Cardiac muscle cell (in vitro differentiated cells and primary cell): Measurements from ENCODE around the gene TCF4. TPM values are rescaled to one million over a fixed set of nuclear protein-coding genes. Genes with fewer than 3 reads are reported as not detected.

Source experiments
- DNase-seq, 2 donors: peaks; one replicate each; pipeline versions ENCODE4 v3.0.0 to v3.0.0-alpha.2; 2010 to 2017; ENCODE audit warnings: low read depth in 1 of 2, low spot score in 1 of 2
- H3K27ac ChIP-seq: fragments of 200-600 bp; sonication (generic); 2 replicates; pipeline ENCODE4 v1.5.1; 2016
- H3K27me3 ChIP-seq: fragments of 200-600 bp; sonication (generic); 2 replicates; pipeline ENCODE4 v1.6.0; 2016; ENCODE audit warnings: control low read depth
- H3K36me3 ChIP-seq: fragments of 200-600 bp; sonication (generic); 2 replicates; pipeline ENCODE4 v1.5.1; 2016; ENCODE audit warnings: control low read depth
- H3K4me1 ChIP-seq: fragments of 200-600 bp; sonication (generic); 2 replicates; pipeline ENCODE4 v1.8.1; 2017; ENCODE audit warnings: low read depth, mild to moderate bottlenecking, mixed run types
- H3K4me3 ChIP-seq: fragments of 200-600 bp; sonication (generic); 2 replicates; pipeline ENCODE4 v1.5.1; 2016; ENCODE audit warnings: mild to moderate bottlenecking
- H3K9me3 ChIP-seq: fragments of 200-600 bp; sonication (generic); 2 replicates; pipeline ENCODE4 v1.5.1; 2017; ENCODE audit warnings: low read depth, mild to moderate bottlenecking, control low read depth
- polyA plus RNA-seq: library from polyadenylated mRNA; unstranded; fragments of >200 nt; fragmentation: Nextera tagmentation; extraction: Ambion mirVana; gene quantifications from 2 replicates; pipeline ENCODE4 v1.2.1, GENCODE V29; 2016
- total RNA-seq: library from RNA; depleted of rRNA; stranded (reverse); fragments of >200 nt; gene quantifications from 2 replicates; pipeline ENCODE4 v1.2.3, GENCODE V29; 2016
- TF ChIP-seq, protein P1 (sequence below): IDR thresholded peaks from 2 replicates; pipeline ENCODE4 v1.5.1; 2012; ENCODE audit warnings: low read depth, mild to moderate bottlenecking, low read length

TCF4 gene
- total and polyA plus RNA-seq, 2 experiments from 2014 or later: 38.3 to 59.2 TPM

DNA sequence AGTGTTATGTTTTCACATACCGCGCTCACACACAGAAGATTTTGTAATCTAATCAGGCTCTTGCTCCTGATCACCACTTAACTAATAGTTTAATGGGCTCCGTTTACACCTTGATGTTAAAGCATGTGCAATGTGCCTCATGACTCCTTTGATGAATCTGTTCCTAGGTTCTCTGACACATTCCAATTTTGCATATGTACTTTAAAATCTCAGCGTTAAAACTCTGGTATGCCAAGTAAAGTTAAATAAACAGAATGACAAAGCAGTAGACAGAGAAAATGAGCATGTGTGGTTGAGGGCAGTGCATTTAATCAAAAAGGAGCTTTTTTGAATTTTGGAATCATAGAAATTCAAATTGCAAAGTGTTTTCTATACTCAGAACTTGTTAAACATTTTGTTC lies 96.4 kb downstream of the TCF4 start:
- no peak for DNase-seq
- Histone ChIP-seq H3K27ac (no peak overlapping the region), H3K9me3 (no peaks in the 10 kb centered on the region), H3K27me3 (no peaks in the 10 kb centered on the region), H3K4me3 (no peak overlapping the region), H3K36me3 (no peaks in the 10 kb centered on the region), H3K4me1 (peaks cover 19% of the 10 kb centered on the region)
- TF ChIP-seq, protein P1, sequence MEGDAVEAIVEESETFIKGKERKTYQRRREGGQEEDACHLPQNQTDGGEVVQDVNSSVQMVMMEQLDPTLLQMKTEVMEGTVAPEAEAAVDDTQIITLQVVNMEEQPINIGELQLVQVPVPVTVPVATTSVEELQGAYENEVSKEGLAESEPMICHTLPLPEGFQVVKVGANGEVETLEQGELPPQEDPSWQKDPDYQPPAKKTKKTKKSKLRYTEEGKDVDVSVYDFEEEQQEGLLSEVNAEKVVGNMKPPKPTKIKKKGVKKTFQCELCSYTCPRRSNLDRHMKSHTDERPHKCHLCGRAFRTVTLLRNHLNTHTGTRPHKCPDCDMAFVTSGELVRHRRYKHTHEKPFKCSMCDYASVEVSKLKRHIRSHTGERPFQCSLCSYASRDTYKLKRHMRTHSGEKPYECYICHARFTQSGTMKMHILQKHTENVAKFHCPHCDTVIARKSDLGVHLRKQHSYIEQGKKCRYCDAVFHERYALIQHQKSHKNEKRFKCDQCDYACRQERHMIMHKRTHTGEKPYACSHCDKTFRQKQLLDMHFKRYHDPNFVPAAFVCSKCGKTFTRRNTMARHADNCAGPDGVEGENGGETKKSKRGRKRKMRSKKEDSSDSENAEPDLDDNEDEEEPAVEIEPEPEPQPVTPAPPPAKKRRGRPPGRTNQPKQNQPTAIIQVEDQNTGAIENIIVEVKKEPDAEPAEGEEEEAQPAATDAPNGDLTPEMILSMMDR: no peak

DNA sequence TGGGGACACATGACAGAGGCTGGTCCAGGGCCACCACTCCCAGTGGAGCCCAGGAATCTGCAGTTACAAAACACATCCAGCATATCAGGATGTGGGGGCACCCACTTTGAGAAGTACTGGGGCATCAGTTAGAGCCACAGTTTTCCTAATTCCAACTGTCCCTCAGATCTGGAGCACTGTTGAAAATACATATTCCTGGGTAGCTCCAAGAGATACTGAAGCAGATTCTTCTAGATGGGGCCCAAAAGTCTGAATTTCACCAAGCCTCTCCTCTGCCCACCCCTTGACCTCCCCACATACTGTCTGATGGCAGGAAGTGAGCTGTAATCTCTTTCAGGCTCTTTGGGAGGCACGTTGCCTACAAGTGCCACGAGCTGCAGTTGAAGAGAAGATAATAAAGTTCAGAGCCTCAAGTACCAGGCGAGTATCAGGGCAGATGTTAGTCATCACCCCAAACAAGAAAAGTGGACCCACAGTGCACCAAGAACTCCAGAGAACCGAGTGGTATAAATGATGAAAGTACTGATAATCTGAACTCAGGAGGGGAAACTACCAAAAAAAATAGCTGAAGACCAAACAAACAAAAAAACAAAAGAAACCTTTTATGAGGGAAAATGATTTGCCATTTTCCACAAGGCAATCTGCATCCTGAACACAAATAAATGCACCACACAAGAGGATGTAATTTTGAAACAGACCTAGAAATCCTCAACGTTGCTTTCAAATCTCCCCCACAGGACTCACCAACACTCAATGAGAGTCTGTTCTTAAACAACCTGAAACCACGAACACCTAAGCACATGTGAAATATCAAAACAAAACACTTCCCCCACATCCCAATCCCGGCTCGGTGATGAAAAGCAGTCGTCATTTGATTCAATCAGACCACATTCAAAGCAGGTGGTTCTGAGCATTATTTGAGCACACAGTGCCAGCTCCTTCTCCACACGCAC lies 98.7 kb downstream of the TCF4 start:
- H3K9me3 ChIP-seq: no peaks in the 10 kb centered on the region
- DNase-seq: peak in 1 of 2 donors; percentile 43
- H3K27ac ChIP-seq: peak overlapping the region; percentile 17
- H3K4me3 ChIP-seq: no peak overlapping the region
- peaks cover 19% of the 10 kb centered on the region for H3K4me1 ChIP-seq
- TF ChIP-seq, protein P1: no peak
- no peaks in the 10 kb centered on the region for H3K27me3 ChIP-seq
- H3K36me3 ChIP-seq: no peaks in the 10 kb centered on the region

DNA sequence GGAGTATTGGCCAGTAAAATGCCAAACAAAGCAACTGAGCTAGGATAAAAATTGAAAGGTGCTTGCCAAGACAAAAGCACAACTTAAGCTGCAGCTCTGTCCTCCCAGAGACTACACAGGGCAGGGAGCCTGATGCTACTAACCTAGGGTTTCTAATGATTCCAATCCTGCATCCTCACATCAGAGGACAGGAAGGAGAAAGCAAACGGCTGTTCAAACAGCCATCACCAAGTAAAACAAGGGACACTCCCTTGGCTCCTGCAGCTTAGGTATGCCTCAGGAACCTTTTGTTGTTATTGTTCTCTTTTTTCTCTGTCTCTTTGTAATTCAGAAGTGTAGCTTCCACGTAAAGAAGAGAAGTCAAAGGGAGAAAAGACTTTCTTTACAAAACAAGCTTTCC lies 99.5 kb downstream of the TCF4 start:
- Histone ChIP-seq H3K4me1 (peaks cover 19% of the 10 kb centered on the region), H3K36me3 (no peaks in the 10 kb centered on the region), H3K9me3 (no peaks in the 10 kb centered on the region), H3K27me3 (no peaks in the 10 kb centered on the region), H3K27ac (peak overlapping the region; percentile 17), H3K4me3 (no peak overlapping the region)
- TF ChIP-seq, protein P1: no peak
- DNase-seq: no peak

DNA sequence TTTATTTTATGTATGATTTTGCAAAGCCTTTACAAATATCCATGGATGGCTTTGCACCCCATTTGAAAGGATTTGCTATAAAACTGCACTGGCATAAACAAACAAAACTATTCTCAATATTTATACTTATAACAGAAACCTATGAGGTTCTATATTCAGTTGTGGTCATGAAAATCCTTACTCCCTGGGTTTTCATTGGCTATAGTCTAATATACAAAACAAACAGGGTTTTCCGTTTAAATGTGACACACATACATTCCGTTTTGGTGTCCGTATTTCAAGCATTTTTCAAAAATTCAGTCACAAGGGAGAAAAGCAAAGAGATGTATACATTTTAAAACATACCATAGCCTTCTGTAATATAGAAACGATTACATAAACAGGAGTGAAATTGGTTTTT lies 100.0 kb downstream of the TCF4 start:
- no peak overlapping the region for H3K27ac ChIP-seq
- no peaks in the 10 kb centered on the region for H3K9me3 ChIP-seq
- peaks cover 19% of the 10 kb centered on the region for H3K4me1 ChIP-seq
- no peak for DNase-seq
- no peak overlapping the region for H3K4me3 ChIP-seq
- H3K27me3 ChIP-seq: no peaks in the 10 kb centered on the region
- H3K36me3 ChIP-seq: no peaks in the 10 kb centered on the region
- TF ChIP-seq, protein P1: no peak

DNA sequence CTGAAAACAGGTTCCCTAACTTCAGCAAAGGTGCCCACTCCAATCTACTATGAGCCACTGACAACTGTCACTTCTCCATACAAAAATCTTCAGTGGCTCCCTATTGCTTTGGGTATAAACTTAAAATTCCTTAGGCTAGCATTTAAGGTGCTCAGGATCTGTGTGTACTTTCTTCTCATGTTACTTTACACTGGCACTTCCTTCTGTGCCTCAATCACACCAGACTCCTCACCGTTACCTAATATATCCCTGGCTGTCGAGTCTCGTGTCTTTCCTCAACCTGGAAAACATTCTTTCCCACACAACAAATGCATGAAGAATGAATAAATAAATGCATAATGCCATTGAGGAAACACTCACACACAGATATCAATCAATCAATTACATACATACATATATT lies 101.1 kb downstream of the TCF4 start:
- no peak overlapping the region for H3K27ac ChIP-seq
- TF ChIP-seq, protein P1: no peak
- no peak for DNase-seq

More for the DNA sequence above, 101.1 kb downstream of the TCF4 start:
- H3K4me3 ChIP-seq: no peak overlapping the region
- no peaks in the 10 kb centered on the region for H3K9me3 ChIP-seq
- H3K4me1 ChIP-seq: peaks cover 19% of the 10 kb centered on the region
- no peaks in the 10 kb centered on the region for H3K27me3 ChIP-seq
- no peaks in the 10 kb centered on the region for H3K36me3 ChIP-seq
